Gastroesophageal sphincter (tissue), 3 donors: Measurements from ENCODE around the gene PAM16.

ENCODE experiments used
- CTCF ChIP-seq, 4 experiments: fragments of 200-600 bp in 2 of 4; fragments of 450-650 bp in 2 of 4; sonication (generic) in 1 of 4; IDR thresholded peaks; one replicate each; pipeline ENCODE4 v1.5.1; 2017 to 2019; ENCODE audit warnings: antibody characterized with exemption in 4 of 4, mild to moderate bottlenecking in 2 of 4, moderate library complexity in 2 of 4
- EP300 ChIP-seq: sonication (generic); formaldehyde crosslinking; IDR thresholded peaks from one replicate; pipeline ENCODE4 v1.6.1; 2017; ENCODE audit warnings: antibody characterized with exemption, mild to moderate bottlenecking
- POLR2A ChIP-seq, 2 donors: fragments of 450-650 bp; IDR thresholded peaks; one replicate each; pipeline ENCODE4 v1.6.1; 2017; ENCODE audit warnings: antibody characterized with exemption in 2 of 2, mild to moderate bottlenecking in 2 of 2, moderate library complexity in 1 of 2
- POLR2AphosphoS5 ChIP-seq: sonication (generic); formaldehyde crosslinking; IDR thresholded peaks from one replicate; pipeline ENCODE4 v1.6.1; 2017; ENCODE audit warnings: antibody characterized with exemption

- TF ChIP-seq POLR2AphosphoS5: no peak
- TF ChIP-seq CTCF (IDR thresholded peaks at IDR 0.05): no peak
- no peak for TF ChIP-seq POLR2A (IDR thresholded peaks at IDR 0.05)
- no peak for TF ChIP-seq EP300
Measured at GRCh38 chr16:4385789-4386450, 34.8 kb upstream of the PAM16 start.
